Measurements from ENCODE around the gene CYP2C19.

The CYP2C19 gene

DNA sequence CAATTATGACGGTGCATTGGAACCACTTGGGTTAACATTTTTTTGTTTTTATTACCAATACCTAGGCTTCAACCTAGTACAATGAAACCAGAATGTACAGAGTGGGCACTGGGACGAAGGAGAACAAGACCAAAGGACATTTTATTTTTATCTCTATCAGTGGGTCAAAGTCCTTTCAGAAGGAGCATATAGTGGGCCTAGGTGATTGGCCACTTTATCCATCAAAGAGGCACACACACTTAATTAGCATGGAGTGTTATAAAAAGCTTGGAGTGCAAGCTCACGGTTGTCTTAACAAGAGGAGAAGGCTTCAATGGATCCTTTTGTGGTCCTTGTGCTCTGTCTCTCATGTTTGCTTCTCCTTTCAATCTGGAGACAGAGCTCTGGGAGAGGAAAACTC lies at the start of gene CYP2C19:
Gene CYP2C19 (plus strand): TSS at position 289 of the 400 bp plus-strand sequence. CDS start 25 bp downstream, at position 314.
- no peak for ATAC-seq
- TF ChIP-seq ESRRG (CRISPR knock-in tag; IDR thresholded peaks at IDR 0.05) = no peak
- no peak for TF ChIP-seq RARB (CRISPR knock-in tag; IDR thresholded peaks at IDR 0.05)
- TF ChIP-seq ZNF8 (CRISPR knock-in tag; IDR thresholded peaks at IDR 0.05) = no peak
- no peak for TF ChIP-seq TCF4 (CRISPR knock-in tag; IDR thresholded peaks at IDR 0.05; ENCODE audit: borderline replicate concordance)
- TF ChIP-seq, protein P1, sequence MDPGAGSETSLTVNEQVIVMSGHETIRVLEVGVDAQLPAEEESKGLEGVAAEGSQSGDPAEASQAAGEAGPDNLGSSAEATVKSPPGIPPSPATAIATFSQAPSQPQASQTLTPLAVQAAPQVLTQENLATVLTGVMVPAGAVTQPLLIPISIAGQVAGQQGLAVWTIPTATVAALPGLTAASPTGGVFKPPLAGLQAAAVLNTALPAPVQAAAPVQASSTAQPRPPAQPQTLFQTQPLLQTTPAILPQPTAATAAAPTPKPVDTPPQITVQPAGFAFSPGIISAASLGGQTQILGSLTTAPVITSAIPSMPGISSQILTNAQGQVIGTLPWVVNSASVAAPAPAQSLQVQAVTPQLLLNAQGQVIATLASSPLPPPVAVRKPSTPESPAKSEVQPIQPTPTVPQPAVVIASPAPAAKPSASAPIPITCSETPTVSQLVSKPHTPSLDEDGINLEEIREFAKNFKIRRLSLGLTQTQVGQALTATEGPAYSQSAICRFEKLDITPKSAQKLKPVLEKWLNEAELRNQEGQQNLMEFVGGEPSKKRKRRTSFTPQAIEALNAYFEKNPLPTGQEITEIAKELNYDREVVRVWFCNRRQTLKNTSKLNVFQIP (CRISPR knock-in tag; IDR thresholded peaks at IDR 0.05; ENCODE audit: borderline replicate concordance, low read depth) = no peak
- no peak for TF ChIP-seq CSDC2 (CRISPR knock-in tag; IDR thresholded peaks at IDR 0.05)
- TF ChIP-seq TOX (CRISPR knock-in tag; IDR thresholded peaks at IDR 0.05; ENCODE audit: borderline replicate concordance) = no peak
- TF ChIP-seq, protein P2, sequence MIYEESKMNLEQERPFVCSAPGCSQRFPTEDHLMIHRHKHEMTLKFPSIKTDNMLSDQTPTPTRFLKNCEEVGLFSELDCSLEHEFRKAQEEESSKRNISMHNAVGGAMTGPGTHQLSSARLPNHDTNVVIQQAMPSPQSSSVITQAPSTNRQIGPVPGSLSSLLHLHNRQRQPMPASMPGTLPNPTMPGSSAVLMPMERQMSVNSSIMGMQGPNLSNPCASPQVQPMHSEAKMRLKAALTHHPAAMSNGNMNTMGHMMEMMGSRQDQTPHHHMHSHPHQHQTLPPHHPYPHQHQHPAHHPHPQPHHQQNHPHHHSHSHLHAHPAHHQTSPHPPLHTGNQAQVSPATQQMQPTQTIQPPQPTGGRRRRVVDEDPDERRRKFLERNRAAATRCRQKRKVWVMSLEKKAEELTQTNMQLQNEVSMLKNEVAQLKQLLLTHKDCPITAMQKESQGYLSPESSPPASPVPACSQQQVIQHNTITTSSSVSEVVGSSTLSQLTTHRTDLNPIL (CRISPR knock-in tag; IDR thresholded peaks at IDR 0.05; ENCODE audit: low read depth) = no peak
- TF ChIP-seq ZNF70 (CRISPR knock-in tag; IDR thresholded peaks at IDR 0.05) = no peak
- TF ChIP-seq GLIS3 (CRISPR knock-in tag; IDR thresholded peaks at IDR 0.05) = no peak
- TF ChIP-seq ZFP30 (CRISPR knock-in tag; IDR thresholded peaks at IDR 0.05) = no peak
- TF ChIP-seq, protein P3, sequence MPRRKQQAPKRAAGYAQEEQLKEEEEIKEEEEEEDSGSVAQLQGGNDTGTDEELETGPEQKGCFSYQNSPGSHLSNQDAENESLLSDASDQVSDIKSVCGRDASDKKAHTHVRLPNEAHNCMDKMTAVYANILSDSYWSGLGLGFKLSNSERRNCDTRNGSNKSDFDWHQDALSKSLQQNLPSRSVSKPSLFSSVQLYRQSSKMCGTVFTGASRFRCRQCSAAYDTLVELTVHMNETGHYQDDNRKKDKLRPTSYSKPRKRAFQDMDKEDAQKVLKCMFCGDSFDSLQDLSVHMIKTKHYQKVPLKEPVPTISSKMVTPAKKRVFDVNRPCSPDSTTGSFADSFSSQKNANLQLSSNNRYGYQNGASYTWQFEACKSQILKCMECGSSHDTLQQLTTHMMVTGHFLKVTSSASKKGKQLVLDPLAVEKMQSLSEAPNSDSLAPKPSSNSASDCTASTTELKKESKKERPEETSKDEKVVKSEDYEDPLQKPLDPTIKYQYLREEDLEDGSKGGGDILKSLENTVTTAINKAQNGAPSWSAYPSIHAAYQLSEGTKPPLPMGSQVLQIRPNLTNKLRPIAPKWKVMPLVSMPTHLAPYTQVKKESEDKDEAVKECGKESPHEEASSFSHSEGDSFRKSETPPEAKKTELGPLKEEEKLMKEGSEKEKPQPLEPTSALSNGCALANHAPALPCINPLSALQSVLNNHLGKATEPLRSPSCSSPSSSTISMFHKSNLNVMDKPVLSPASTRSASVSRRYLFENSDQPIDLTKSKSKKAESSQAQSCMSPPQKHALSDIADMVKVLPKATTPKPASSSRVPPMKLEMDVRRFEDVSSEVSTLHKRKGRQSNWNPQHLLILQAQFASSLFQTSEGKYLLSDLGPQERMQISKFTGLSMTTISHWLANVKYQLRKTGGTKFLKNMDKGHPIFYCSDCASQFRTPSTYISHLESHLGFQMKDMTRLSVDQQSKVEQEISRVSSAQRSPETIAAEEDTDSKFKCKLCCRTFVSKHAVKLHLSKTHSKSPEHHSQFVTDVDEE (CRISPR knock-in tag; IDR thresholded peaks at IDR 0.05) = no peak
- no peak for TF ChIP-seq ZFP3 (CRISPR knock-in tag; IDR thresholded peaks at IDR 0.05)
- TF ChIP-seq PPARA (CRISPR knock-in tag; IDR thresholded peaks at IDR 0.05; ENCODE audit: borderline replicate concordance) = no peak
- TF ChIP-seq ARNTL (CRISPR knock-in tag; IDR thresholded peaks at IDR 0.05; ENCODE audit: borderline replicate concordance, low read depth) = no peak
- TF ChIP-seq, protein P4, sequence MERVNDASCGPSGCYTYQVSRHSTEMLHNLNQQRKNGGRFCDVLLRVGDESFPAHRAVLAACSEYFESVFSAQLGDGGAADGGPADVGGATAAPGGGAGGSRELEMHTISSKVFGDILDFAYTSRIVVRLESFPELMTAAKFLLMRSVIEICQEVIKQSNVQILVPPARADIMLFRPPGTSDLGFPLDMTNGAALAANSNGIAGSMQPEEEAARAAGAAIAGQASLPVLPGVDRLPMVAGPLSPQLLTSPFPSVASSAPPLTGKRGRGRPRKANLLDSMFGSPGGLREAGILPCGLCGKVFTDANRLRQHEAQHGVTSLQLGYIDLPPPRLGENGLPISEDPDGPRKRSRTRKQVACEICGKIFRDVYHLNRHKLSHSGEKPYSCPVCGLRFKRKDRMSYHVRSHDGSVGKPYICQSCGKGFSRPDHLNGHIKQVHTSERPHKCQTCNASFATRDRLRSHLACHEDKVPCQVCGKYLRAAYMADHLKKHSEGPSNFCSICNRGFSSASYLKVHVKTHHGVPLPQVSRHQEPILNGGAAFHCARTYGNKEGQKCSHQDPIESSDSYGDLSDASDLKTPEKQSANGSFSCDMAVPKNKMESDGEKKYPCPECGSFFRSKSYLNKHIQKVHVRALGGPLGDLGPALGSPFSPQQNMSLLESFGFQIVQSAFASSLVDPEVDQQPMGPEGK (CRISPR knock-in tag; IDR thresholded peaks at IDR 0.05; ENCODE audit: borderline replicate concordance) = no peak
- no peak for TF ChIP-seq SNAI2 (CRISPR knock-in tag; IDR thresholded peaks at IDR 0.05)
- TF ChIP-seq BACH2 (CRISPR knock-in tag; IDR thresholded peaks at IDR 0.05; ENCODE audit: borderline replicate concordance) = no peak
- TF ChIP-seq ZNF565 (CRISPR knock-in tag; conservative IDR thresholded peaks at IDR 0.05; ENCODE audit: low read depth) = no peak

DNA sequence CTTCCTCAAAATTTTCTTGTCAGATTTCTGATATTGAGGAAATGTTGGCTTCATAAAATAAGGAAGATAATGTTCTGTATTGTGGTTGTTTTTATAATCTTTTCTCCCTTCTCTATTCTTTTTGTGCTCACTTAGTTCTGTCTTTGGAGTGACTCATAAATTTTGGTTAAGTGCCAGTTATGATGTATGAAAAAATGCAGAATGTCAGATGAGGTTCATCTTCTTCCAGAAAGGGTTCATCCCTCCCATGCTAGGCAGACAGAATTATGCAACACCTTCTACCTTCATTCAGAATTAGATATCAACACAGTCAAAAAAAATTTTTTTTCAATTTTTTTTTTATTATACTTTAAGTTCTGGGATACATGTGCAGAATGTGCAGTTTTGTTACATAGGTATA lies 36.6 kb upstream of the CYP2C19 start:
- ATAC-seq = no peak
- TF ChIP-seq ZNF565 (CRISPR knock-in tag; conservative IDR thresholded peaks at IDR 0.05; ENCODE audit: low read depth) (no peak), ISL1 (CRISPR knock-in tag; IDR thresholded peaks at IDR 0.05) (no peak), CSDC2 (CRISPR knock-in tag; IDR thresholded peaks at IDR 0.05) (no peak), OSR1 (CRISPR knock-in tag; IDR thresholded peaks at IDR 0.05) (no peak), ZC3H10 (CRISPR knock-in tag; IDR thresholded peaks at IDR 0.05) (no peak), ESRRG (CRISPR knock-in tag; IDR thresholded peaks at IDR 0.05) (no peak), ZFP30 (CRISPR knock-in tag; IDR thresholded peaks at IDR 0.05) (no peak), ZNF70 (CRISPR knock-in tag; IDR thresholded peaks at IDR 0.05) (no peak), TOX (CRISPR knock-in tag; IDR thresholded peaks at IDR 0.05; ENCODE audit: borderline replicate concordance) (no peak), PPARA (CRISPR knock-in tag; IDR thresholded peaks at IDR 0.05; ENCODE audit: borderline replicate concordance) (no peak), TCF4 (CRISPR knock-in tag; IDR thresholded peaks at IDR 0.05; ENCODE audit: borderline replicate concordance) (no peak), RARB (CRISPR knock-in tag; IDR thresholded peaks at IDR 0.05) (no peak), GLIS3 (CRISPR knock-in tag; IDR thresholded peaks at IDR 0.05) (no peak)
- TF ChIP-seq, protein P4 (CRISPR knock-in tag; IDR thresholded peaks at IDR 0.05; ENCODE audit: borderline replicate concordance) = no peak
- TF ChIP-seq, protein P5, sequence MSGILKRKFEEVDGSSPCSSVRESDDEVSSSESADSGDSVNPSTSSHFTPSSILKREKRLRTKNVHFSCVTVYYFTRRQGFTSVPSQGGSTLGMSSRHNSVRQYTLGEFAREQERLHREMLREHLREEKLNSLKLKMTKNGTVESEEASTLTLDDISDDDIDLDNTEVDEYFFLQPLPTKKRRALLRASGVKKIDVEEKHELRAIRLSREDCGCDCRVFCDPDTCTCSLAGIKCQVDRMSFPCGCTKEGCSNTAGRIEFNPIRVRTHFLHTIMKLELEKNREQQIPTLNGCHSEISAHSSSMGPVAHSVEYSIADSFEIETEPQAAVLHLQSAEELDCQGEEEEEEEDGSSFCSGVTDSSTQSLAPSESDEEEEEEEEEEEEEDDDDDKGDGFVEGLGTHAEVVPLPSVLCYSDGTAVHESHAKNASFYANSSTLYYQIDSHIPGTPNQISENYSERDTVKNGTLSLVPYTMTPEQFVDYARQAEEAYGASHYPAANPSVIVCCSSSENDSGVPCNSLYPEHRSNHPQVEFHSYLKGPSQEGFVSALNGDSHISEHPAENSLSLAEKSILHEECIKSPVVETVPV (CRISPR knock-in tag; IDR thresholded peaks at IDR 0.05) = no peak
- TF ChIP-seq, protein P1 (CRISPR knock-in tag; IDR thresholded peaks at IDR 0.05; ENCODE audit: borderline replicate concordance, low read depth) = no peak

Data from SK-N-SH treated with all-trans-retinoic acid at 6 μM for 48 hours (cell line).